Neutrophil (primary cell): Measurements from ENCODE around the gene GPC4.

ENCODE experiments used
- H3K27ac ChIP-seq: fragments of 200-600 bp; sonication (generic); 2 replicates; pipeline ENCODE4 v1.5.1; 2016; ENCODE audit warnings: mild to moderate bottlenecking, moderate library complexity
- H3K27me3 ChIP-seq: fragments of 200-600 bp; sonication (generic); 2 replicates; pipeline ENCODE4 v1.6.0; 2016; ENCODE audit warnings: mild to moderate bottlenecking
- H3K36me3 ChIP-seq: fragments of 200-600 bp; sonication (generic); 2 replicates; pipeline ENCODE4 v1.5.1; 2017
- H3K4me1 ChIP-seq, 2 experiments: fragments of 200-600 bp in 1 of 2; sonication (generic) in 1 of 2; 1 replicate in 1 of 2; 2 replicates in 1 of 2; pipeline versions ENCODE4 v1.5.1 to v1.6.1; 2013 to 2016; ENCODE audit warnings: low read depth in 1 of 2, low read length in 1 of 2, mild to moderate bottlenecking in 1 of 2, moderate library complexity in 1 of 2; ENCODE audit not compliant: control insufficient read depth in 1 of 2, insufficient read depth in 1 of 2
- H3K4me3 ChIP-seq, 2 experiments: fragments of 200-600 bp in 1 of 2; sonication (generic) in 1 of 2; 1 replicate in 1 of 2; 2 replicates in 1 of 2; pipeline ENCODE4 v1.5.1; 2013 to 2016; ENCODE audit warnings: low read depth in 1 of 2, low read length in 1 of 2, mild to moderate bottlenecking in 1 of 2, moderate library complexity in 1 of 2
- H3K9me3 ChIP-seq: fragments of 200-600 bp; sonication (generic); 2 replicates; pipeline ENCODE4 v1.5.1; 2016
- TF ChIP-seq, protein P1 (sequence below): fragments of 200-600 bp; sonication (generic); IDR thresholded peaks from 2 replicates; pipeline ENCODE4 v1.5.1; 2016; ENCODE audit warnings: antibody characterized with exemption

GPC4 gene

GRCh38 chrX:133444952-133445831 is 29.9 kb upstream of the GPC4 start:
- H3K36me3 ChIP-seq: no peaks in the 10 kb centered on the region
- H3K4me3 ChIP-seq: no peak overlapping the region
- no peaks in the 10 kb centered on the region for H3K27me3 ChIP-seq
- TF ChIP-seq, protein P1, sequence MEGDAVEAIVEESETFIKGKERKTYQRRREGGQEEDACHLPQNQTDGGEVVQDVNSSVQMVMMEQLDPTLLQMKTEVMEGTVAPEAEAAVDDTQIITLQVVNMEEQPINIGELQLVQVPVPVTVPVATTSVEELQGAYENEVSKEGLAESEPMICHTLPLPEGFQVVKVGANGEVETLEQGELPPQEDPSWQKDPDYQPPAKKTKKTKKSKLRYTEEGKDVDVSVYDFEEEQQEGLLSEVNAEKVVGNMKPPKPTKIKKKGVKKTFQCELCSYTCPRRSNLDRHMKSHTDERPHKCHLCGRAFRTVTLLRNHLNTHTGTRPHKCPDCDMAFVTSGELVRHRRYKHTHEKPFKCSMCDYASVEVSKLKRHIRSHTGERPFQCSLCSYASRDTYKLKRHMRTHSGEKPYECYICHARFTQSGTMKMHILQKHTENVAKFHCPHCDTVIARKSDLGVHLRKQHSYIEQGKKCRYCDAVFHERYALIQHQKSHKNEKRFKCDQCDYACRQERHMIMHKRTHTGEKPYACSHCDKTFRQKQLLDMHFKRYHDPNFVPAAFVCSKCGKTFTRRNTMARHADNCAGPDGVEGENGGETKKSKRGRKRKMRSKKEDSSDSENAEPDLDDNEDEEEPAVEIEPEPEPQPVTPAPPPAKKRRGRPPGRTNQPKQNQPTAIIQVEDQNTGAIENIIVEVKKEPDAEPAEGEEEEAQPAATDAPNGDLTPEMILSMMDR: no peak
- H3K27ac ChIP-seq: no peak overlapping the region
- no peaks in the 10 kb centered on the region for H3K9me3 ChIP-seq
- no peaks in the 10 kb centered on the region for H3K4me1 ChIP-seq

GRCh38 chrX:133444196-133444595 is 28.9 kb upstream of the GPC4 start:
- Histone ChIP-seq H3K36me3 (no peaks in the 10 kb centered on the region), H3K4me3 (no peak overlapping the region), H3K4me1 (no peaks in the 10 kb centered on the region), H3K27me3 (no peaks in the 10 kb centered on the region), H3K27ac (no peak overlapping the region), H3K9me3 (no peaks in the 10 kb centered on the region)
- TF ChIP-seq, protein P1: no peak

DNA sequence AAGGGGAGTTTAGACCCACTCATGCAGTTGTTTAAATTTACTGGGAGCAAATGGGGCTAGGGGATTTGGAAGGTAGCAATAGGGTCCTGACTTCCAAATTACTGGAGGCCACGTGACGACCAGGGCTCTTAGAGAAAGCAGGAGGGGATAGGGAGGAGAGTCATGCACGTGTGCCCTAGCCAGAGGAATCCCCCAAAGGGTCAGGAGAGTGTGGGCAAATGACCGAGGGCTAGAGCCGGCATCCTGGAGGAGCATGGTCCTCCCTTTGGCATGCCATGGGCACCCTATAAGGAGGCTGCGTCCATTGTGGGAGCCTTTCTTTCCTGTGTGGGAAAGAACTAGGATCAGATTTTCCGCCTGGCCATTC is 25.5 kb upstream of the GPC4 start:
- no peaks in the 10 kb centered on the region for H3K4me1 ChIP-seq
- no peaks in the 10 kb centered on the region for H3K9me3 ChIP-seq
- H3K27me3 ChIP-seq: no peaks in the 10 kb centered on the region
- no peak overlapping the region for H3K4me3 ChIP-seq
- H3K36me3 ChIP-seq: no peaks in the 10 kb centered on the region
- H3K27ac ChIP-seq: no peak overlapping the region
- TF ChIP-seq, protein P1: no peak

- no peaks in the 10 kb centered on the region for H3K36me3 ChIP-seq
- TF ChIP-seq, protein P1: no peak
- H3K27ac ChIP-seq: no peak overlapping the region
- no peaks in the 10 kb centered on the region for H3K27me3 ChIP-seq
- H3K9me3 ChIP-seq: no peaks in the 10 kb centered on the region
- H3K4me1 ChIP-seq: no peaks in the 10 kb centered on the region
- H3K4me3 ChIP-seq: no peak overlapping the region
These were observed 24.9 kb upstream of the GPC4 start for GRCh38 chrX:133440081-133440796.

- Histone ChIP-seq H3K27me3 (no peaks in the 10 kb centered on the region), H3K36me3 (no peaks in the 10 kb centered on the region), H3K27ac (no peak overlapping the region), H3K4me3 (no peak overlapping the region), H3K4me1 (no peaks in the 10 kb centered on the region), H3K9me3 (no peaks in the 10 kb centered on the region)
- TF ChIP-seq, protein P1: no peak
These were observed 22.5 kb upstream of the GPC4 start for GRCh38 chrX:133437766-133438165.
